OCI-LY7 (cell line): ENCODE measurements around the gene ABCA13. TPM values are rescaled to one million over a fixed set of nuclear protein-coding genes. Genes with fewer than 3 reads are reported as not detected.

Experiments
- BruUV-seq: library from RNA; stranded (reverse); fragments of 400-500 nt; replicated peaks from 2 replicates; lab custom pipeline; 2021; lab: Mats Ljungman, UMichigan
- CTCF ChIA-PET: fragments of 300-600 bp; sonication (Branson Sonifier 250); formaldehyde crosslinking; loops from one replicate; lab custom pipeline; 2022; ENCODE audit warnings: antibody characterized with exemption; ENCODE audit not compliant: unreplicated experiment; lab: Charles Lee
- POLR2A ChIA-PET: fragments of 300-600 bp; sonication (Branson Sonifier 250); formaldehyde crosslinking; loops from one replicate; lab custom pipeline; 2022; ENCODE audit warnings: antibody characterized with exemption; lab: Charles Lee
- DNase-seq: peaks from one replicate; pipeline ENCODE4 v3.0.0-alpha.2; 2015; ENCODE audit warnings: low spot score
- H2AFZ ChIP-seq: fragments of 200-600 bp; sonication (generic), shearing (Covaris generic); 2 replicates; pipeline ENCODE4 v1.6.1; 2014; ENCODE audit warnings: mild to moderate bottlenecking, antibody characterized with exemption, low read length, moderate library complexity
- H3K27ac ChIP-seq: fragments of 200-600 bp; sonication (generic); 2 replicates; pipeline ENCODE4 v1.5.1; 2014; ENCODE audit warnings: mixed run types, low read depth, mild to moderate bottlenecking, moderate library complexity, low read length, inconsistent platforms; ENCODE audit not compliant: poor library complexity, severe bottlenecking
- H3K36me3 ChIP-seq: fragments of 200-600 bp; sonication (generic); 2 replicates; pipeline ENCODE4 v1.6.1; 2014; ENCODE audit warnings: mild to moderate bottlenecking, antibody characterized with exemption, low read length, moderate library complexity, mixed read lengths; ENCODE audit not compliant: insufficient read depth
- H3K4me1 ChIP-seq: fragments of 200-600 bp; sonication (generic); 2 replicates; pipeline ENCODE4 v1.5.1; 2014; ENCODE audit warnings: mild to moderate bottlenecking, low read length; ENCODE audit not compliant: insufficient read depth, poor library complexity, severe bottlenecking
- H3K4me2 ChIP-seq: fragments of 200-600 bp; sonication (generic); 2 replicates; pipeline ENCODE4 v1.6.1; 2014; ENCODE audit warnings: mild to moderate bottlenecking, low read length
- H3K4me3 ChIP-seq: fragments of 200-600 bp; sonication (generic); 2 replicates; pipeline ENCODE4 v1.5.1; 2014; ENCODE audit warnings: mild to moderate bottlenecking, low read depth, low read length; ENCODE audit not compliant: poor library complexity, severe bottlenecking
- H3K79me2 ChIP-seq: fragments of 200-600 bp; sonication (generic); 2 replicates; pipeline ENCODE4 v1.6.1; 2016; ENCODE audit warnings: low read depth, mild to moderate bottlenecking, low read length, moderate library complexity, mixed read lengths; ENCODE audit not compliant: insufficient read depth
- H3K9me2 ChIP-seq: fragments of 200-600 bp; sonication (generic); 2 replicates; pipeline ENCODE4 v1.6.1; 2016; ENCODE audit warnings: mild to moderate bottlenecking, low read length, mixed read lengths; ENCODE audit not compliant: insufficient read depth
- H3K9me3 ChIP-seq: fragments of 200-600 bp; sonication (generic); 2 replicates; pipeline ENCODE4 v1.6.1; 2014; ENCODE audit warnings: mild to moderate bottlenecking, mixed run types, low read length, mixed read lengths
- H4K20me1 ChIP-seq: fragments of 200-600 bp; sonication (generic); 2 replicates; pipeline ENCODE4 v1.6.1; 2014; ENCODE audit warnings: mild to moderate bottlenecking, antibody characterized with exemption, low read length, moderate library complexity, mixed read lengths; ENCODE audit not compliant: insufficient read depth
- CTCF ChIP-seq: fragments of 200-600 bp; sonication (generic); conservative IDR thresholded peaks from 2 replicates; pipeline ENCODE4 v1.5.1; 2014; ENCODE audit warnings: mild to moderate bottlenecking, antibody characterized with exemption, low read length, moderate library complexity, mixed read lengths
- EZH2phosphoT487 ChIP-seq: fragments of 200-600 bp; sonication (generic); IDR thresholded peaks from 2 replicates; pipeline ENCODE4 v1.6.1; 2018; ENCODE audit warnings: low read depth, borderline replicate concordance, mild to moderate bottlenecking, mixed run types, antibody characterized with exemption, low read length, moderate library complexity, mixed read lengths
- intact Hi-C: fragments of 100-400 bp; cut with micrococcal nuclease; formaldehyde crosslinking; loops from one replicate; pipeline ENCODE4 v1.10.0; 2022; ENCODE audit not compliant: unreplicated experiment
- total RNA-seq, 2 experiments: library from RNA; depleted of rRNA in 1 of 2; stranded (reverse); fragments of >200 nt in 1 of 2; shearing (Covaris generic) in 1 of 2; gene quantifications; 2 replicates each; pipeline ENCODE4 v1.2.3, GENCODE V29; 2014 to 2022

Gene ABCA13
- total RNA-seq, 2 experiments from 2014 or later, result not detected

GRCh38 chr7:48420206-48420605 is 248.9 kb downstream of the ABCA13 start:
- CTCF ChIA-PET, result no interaction called here
- no TSS peak for BruUV-seq
- Histone ChIP-seq H2AFZ (no peak overlapping the region), H3K4me2 (no peak overlapping the region), H3K9me3 (no peaks in the 10 kb centered on the region), H3K4me3 (no peak overlapping the region), H3K79me2 (no peaks in the 10 kb centered on the region), H4K20me1 (no peaks in the 10 kb centered on the region), H3K36me3 (no peaks in the 10 kb centered on the region), H3K4me1 (no peaks in the 10 kb centered on the region), H3K27ac (no peak overlapping the region), H3K9me2 (no peaks in the 10 kb centered on the region)
- TF ChIP-seq EZH2phosphoT487, result no peak
- no peak for TF ChIP-seq CTCF
- DNase-seq, result no peak
- POLR2A ChIA-PET, result no interaction called here
- intact Hi-C loops, result no loop called here

- no peak overlapping the region for H3K27ac ChIP-seq
- H3K9me2 ChIP-seq, result no peaks in the 10 kb centered on the region
- ChIA-PET POLR2A (no interaction called here), CTCF (no interaction called here)
- peaks cover 2% of the 10 kb centered on the region for H3K4me1 ChIP-seq
- no peak for DNase-seq
- intact Hi-C loops, result no loop called here
- H3K4me3 ChIP-seq, result no peak overlapping the region
- no peak overlapping the region for H2AFZ ChIP-seq
- H3K4me2 ChIP-seq, result no peak overlapping the region
- H3K36me3 ChIP-seq, result no peaks in the 10 kb centered on the region
- BruUV-seq, result no TSS peak
- H3K79me2 ChIP-seq, result no peaks in the 10 kb centered on the region
- no peaks in the 10 kb centered on the region for H3K9me3 ChIP-seq
- TF ChIP-seq CTCF (no peak), EZH2phosphoT487 (no peak)
- no peaks in the 10 kb centered on the region for H4K20me1 ChIP-seq
Measured at GRCh38 chr7:48421357-48421756, 250.1 kb downstream of the ABCA13 start.

- intact Hi-C loops, result loop anchor here (5.0 kb wide), 2 partner anchors 1368 to 1428 kb away; no protein-coding TSS in a partner anchor
- H3K27ac ChIP-seq, result no peak overlapping the region
- no TSS peak for BruUV-seq
- no peaks in the 10 kb centered on the region for H3K9me2 ChIP-seq
- H3K79me2 ChIP-seq, result no peaks in the 10 kb centered on the region
- H2AFZ ChIP-seq, result no peak overlapping the region
- ChIA-PET CTCF (no interaction called here), POLR2A (no interaction called here)
- H3K4me1 ChIP-seq, result peaks cover 28% of the 10 kb centered on the region
- H3K4me3 ChIP-seq, result no peak overlapping the region
- H4K20me1 ChIP-seq, result no peaks in the 10 kb centered on the region
- TF ChIP-seq EZH2phosphoT487, result no peak
- peak; percentile 81 for TF ChIP-seq CTCF
- no peaks in the 10 kb centered on the region for H3K36me3 ChIP-seq
- H3K4me2 ChIP-seq, result no peak overlapping the region
- DNase-seq, result peak; percentile 57
- H3K9me3 ChIP-seq, result no peaks in the 10 kb centered on the region
Measured at GRCh38 chr7:48424731-48425130, 253.5 kb downstream of the ABCA13 start.
